ENCODE results near the gene NLRP1.

Gene NLRP1

GRCh38 chr17:5492970-5493369, 91.3 kb downstream of the NLRP1 start:
- Histone ChIP-seq H3K36me3 (peaks cover 20% of the 10 kb centered on the region), H3K4me3 (ENCODE audit: low read depth in 1 of 2, low read length in 1 of 2) (no peak overlapping the region), H3K9me3 (no peaks in the 10 kb centered on the region), H3K27ac (no peak overlapping the region), H3K4me1 (ENCODE audit: control insufficient read depth in 1 of 2, insufficient read depth in 1 of 2, low read depth in 1 of 2, low read length in 1 of 2) (no peaks in the 10 kb centered on the region), H3K27me3 (peaks cover 36% of the 10 kb centered on the region)
- TF ChIP-seq CTCF (IDR thresholded peaks at IDR 0.05), result no peak

- no peak overlapping the region for H3K4me3 ChIP-seq (ENCODE audit: low read depth in 1 of 2, low read length in 1 of 2)
- no peaks in the 10 kb centered on the region for H3K9me3 ChIP-seq
- no peak for TF ChIP-seq CTCF (IDR thresholded peaks at IDR 0.05)
- peaks cover 24 to 28% of the 10 kb centered on the region in 2 experiments for H3K4me1 ChIP-seq (ENCODE audit: control insufficient read depth in 1 of 2, insufficient read depth in 1 of 2, low read depth in 1 of 2, low read length in 1 of 2)
- H3K27me3 ChIP-seq, result peaks cover 1% of the 10 kb centered on the region
- H3K36me3 ChIP-seq, result peaks cover 30% of the 10 kb centered on the region
- H3K27ac ChIP-seq, result no peak overlapping the region
These were observed 95.6 kb downstream of the NLRP1 start for GRCh38 chr17:5488752-5489151.

GRCh38 chr17:5486206-5487124, 97.8 kb downstream of the NLRP1 start, which contains the start of gene MIS12:
MIS12 (plus strand) TSS chr17:5486566; CDS start chr17:5488863, 2,297 bp downstream.
- Histone ChIP-seq H3K9me3 (no peaks in the 10 kb centered on the region), H3K27ac (peak within 1 kb of the TSS; percentile 92), H3K4me3 (ENCODE audit: low read depth in 1 of 2, low read length in 1 of 2) (peak within 1 kb of the TSS; percentile 77 to 96), H3K4me1 (ENCODE audit: control insufficient read depth in 1 of 2, insufficient read depth in 1 of 2, low read depth in 1 of 2, low read length in 1 of 2) (peaks cover 24 to 28% of the 10 kb centered on the region in 2 experiments), H3K36me3 (peaks cover 47% of the 10 kb centered on the region), H3K27me3 (no peaks in the 10 kb centered on the region)
- TF ChIP-seq CTCF (IDR thresholded peaks at IDR 0.05), result peak; percentile 21

GRCh38 chr17:5485270-5486205, 98.8 kb downstream of the NLRP1 start, which contains the start of gene DERL2:
DERL2 (minus strand) TSS chr17:5486178; CDS start chr17:5486161, 17 bp downstream.
- H3K27ac ChIP-seq, result peak within 1 kb of the TSS; percentile 92
- no peaks in the 10 kb centered on the region for H3K9me3 ChIP-seq
- H3K4me1 ChIP-seq (ENCODE audit: control insufficient read depth in 1 of 2, insufficient read depth in 1 of 2, low read depth in 1 of 2, low read length in 1 of 2), result peaks cover 24 to 28% of the 10 kb centered on the region in 2 experiments
- TF ChIP-seq CTCF (IDR thresholded peaks at IDR 0.05), result no peak
- H3K36me3 ChIP-seq, result peaks cover 55% of the 10 kb centered on the region
- H3K4me3 ChIP-seq (ENCODE audit: low read depth in 1 of 2, low read length in 1 of 2), result peak within 1 kb of the TSS; percentile 77 to 96
- H3K27me3 ChIP-seq, result no peaks in the 10 kb centered on the region

GRCh38 chr17:5481451-5481850, 102.9 kb downstream of the NLRP1 start:
- Histone ChIP-seq H3K36me3 (peaks cover 77% of the 10 kb centered on the region), H3K4me1 (ENCODE audit: control insufficient read depth in 1 of 2, insufficient read depth in 1 of 2, low read depth in 1 of 2, low read length in 1 of 2) (peaks cover 14 to 15% of the 10 kb centered on the region in 2 experiments), H3K9me3 (no peaks in the 10 kb centered on the region), H3K4me3 (ENCODE audit: low read depth in 1 of 2, low read length in 1 of 2) (no peak overlapping the region), H3K27me3 (no peaks in the 10 kb centered on the region), H3K27ac (no peak overlapping the region)
- no peak for TF ChIP-seq CTCF (IDR thresholded peaks at IDR 0.05)
